Skin of body (tissue), 2 donors: Measurements from ENCODE around the gene ANKRD66. TPM values are rescaled to one million over a fixed set of nuclear protein-coding genes. Genes with fewer than 3 reads are reported as not detected.

Experiments used
- DNase-seq: peaks from one replicate; lab custom pipeline; 2025; lab: John Stamatoyannopoulos, UW
- total RNA-seq: library from RNA; depleted of rRNA; stranded (reverse); fragments of >200 nt; gene quantifications from one replicate; pipeline ENCODE4 v1.2.3, GENCODE V29; 2014

The ANKRD66 gene
- total RNA-seq, 1 donor from 2014 or later: not detected

DNA sequence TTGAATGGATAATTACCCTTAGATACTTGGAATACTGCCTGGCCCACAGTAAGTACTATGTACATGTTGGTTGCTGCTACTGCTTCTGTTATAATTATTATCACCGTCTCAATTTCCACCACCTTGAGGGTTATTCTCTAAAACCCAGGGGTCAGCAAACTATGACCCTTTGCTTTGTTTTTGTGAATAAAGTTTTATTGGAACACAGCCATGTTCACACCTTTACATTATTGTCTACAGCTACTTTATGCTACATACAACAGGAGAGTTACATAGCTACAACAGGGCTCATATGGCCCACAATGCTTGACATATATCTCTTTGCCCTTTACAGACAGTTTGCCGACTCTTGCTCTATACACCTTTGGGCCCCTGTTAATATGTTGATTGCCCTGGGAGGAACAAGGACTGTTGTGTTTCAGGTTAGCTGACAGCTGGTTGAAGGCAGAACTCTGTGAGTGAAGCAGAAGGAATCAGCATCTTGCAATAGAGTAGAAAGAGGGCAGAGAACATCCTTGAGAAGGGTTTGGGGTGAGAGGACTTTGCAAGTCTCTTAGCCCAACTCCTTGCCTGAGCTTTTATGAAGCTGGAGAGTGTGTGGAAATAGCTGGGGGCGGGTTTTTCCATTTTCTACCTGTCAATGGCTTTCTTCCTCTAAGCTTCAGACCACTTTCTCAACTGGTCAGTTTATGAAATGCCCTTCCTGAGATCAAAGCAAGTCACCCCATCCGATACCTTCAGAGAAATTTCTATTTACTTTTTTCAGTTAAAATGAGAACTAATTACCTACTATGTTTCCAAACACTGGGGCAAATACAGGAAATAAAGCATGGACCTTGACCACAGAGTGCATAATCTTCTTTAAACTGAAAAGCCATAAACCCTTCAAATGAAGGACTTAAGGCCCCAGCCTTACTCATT, 43.0 kb downstream of the ANKRD66 start:
- DNase-seq: no peak

DNA sequence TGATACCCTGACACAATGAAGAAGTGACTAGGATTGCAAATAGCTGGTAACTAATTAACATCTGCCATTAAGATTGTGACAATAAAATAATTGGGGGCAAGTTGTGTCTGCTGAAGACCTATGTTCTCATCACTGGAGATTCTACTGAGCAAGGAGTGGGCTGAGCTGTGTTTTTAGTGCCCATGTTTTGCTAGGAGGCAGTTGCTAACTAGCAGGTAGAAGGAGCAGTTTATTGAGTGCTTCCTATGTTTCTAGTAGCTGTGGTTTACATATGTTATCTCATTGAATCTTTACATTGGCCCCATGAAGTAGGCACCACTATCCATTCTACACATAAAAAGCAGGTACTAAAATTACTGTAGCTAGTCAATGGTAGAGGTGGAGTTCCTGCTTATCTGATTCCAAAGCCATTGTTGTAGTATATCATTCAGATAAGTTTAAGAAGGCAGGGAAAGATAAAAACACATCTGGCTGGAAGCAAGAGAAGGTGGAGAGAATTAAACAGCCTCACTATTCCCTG, 43.7 kb downstream of the ANKRD66 start:
- DNase-seq: no peak

DNA sequence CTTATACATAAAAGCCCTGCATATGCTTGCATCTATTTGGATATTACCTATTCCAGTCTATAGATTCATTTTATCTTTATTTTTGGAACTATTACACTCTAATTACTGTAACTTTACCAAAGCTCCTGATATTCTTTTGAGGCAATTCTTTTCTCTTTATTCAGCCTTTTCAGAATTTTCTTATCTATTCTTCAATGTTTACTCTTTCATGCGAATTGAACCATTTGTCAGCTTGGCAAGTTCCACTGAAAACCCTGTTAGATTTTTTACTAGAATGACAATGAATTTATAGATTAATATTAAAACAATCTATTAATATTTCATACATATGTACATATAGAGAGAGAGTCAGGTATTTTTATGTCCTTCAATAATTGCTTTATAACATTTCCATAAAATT, 45.9 kb downstream of the ANKRD66 start:
- DNase-seq: no peak

DNA sequence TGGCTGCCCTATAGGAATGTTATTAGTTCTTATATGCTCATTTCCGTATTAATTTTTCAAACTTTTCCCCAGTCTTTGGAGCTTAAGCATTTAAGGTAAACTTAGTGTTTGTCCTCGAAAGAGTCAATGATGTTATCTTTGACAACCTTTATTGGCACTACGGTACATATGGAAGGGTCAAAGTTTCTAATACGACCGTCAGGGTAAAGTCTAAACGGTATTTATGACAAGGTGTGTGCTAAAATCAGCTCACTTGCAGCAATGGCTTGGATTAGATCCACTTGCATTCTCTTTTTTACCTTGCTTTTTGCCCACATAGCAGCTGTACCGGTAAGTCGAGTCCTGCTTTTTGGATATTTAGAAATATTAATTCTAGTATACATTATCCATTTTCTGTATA, 46.4 kb downstream of the ANKRD66 start, which contains the start of gene MEP1A:
Gene MEP1A, plus strand, starts transcription at position 252 of the 400 bp plus-strand sequence. Its CDS starts 10 bp downstream, at position 262.
- no peak for DNase-seq

DNA sequence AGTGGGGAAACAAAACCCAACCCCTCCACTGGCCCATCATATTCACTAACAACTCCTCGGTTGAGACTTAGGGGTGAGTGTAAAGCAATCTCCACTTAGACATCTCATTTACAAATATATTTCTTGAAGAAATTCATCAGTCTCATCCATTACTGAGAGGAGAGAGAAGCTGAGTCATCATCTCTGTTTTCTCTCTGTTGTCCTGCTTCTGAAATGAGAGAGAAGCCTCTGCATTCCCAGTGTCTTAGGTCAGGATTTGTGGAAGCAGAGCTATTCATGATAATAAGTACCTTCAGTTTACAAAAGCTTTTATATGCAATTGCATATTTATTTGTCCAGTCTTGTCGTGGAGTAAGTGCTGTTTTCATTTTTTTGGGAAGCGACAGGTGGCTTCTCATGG, 47.3 kb downstream of the ANKRD66 start:
- DNase-seq: no peak

DNA sequence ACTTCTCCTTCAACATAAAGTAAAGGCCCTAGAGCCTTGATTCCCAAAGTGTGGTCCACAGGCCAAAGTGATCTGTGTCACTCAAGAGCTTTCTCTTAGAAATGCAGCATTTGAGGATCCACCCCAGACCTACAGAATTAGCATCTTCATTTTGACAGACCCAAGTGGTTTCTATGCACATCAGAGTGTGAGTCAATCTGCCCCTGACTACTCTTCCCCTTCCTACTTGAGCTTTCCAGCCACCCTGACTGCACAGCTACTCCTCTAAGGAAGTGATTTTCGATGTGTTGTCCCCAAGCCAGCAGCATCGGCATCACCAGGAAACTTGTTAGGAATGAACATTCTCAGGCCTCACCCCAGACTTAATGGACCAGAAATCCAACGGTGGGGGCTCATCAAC, 49.1 kb downstream of the ANKRD66 start:
- DNase-seq: no peak

DNA sequence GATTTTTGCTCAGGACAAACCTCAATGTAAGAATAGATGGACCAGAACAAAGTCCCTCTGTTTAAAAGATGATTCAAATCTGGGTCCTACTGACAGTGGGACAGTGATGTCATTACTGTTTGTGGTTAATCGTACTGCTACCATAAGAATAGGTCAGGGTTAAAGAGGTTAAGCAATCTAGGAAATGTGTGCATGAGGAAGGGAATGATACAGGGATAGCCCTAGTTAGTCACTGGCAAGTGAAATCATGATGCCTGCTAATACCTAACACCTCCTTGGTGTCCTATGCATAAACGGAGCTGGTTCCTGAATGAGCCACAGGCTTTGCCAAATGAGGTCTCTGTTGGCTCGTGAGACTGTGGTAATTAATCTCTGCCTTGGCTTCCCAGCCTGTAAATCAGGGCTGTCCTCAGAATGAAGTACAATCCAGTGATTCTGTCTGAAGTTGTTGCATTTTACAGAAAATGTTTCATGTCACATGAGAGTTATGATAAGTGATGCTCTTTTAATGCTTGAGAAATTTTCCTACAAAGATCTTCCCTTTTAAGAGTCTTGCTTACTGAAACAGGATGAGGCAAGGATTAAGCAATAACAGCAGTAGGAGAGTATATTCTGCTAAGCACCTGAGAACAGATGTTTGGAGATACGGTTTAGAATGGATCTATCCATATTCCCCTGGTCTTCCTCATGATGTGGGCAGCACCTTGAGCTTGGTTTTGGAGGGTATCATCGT, 50.3 kb downstream of the ANKRD66 start:
- DNase-seq: no peak

DNA sequence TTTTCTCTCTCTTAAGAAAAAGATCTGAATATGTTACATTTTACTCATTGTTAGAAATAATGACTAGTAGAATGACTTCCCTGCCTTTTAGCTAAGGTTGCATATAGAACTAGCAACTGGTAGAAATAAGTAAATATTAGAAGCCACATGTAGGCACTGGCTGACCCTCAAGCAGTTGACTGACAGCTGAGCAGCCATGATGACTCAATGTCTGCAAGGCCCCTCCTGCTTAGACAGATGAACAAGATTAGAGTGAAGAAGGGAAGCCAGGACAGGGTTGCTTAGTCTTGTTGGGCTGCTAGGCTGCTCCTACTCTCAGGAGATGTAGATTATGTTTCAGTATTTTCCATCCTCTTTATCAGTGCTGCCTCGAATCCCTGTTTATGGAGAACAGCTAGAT, 52.9 kb downstream of the ANKRD66 start:
- DNase-seq: no peak

DNA sequence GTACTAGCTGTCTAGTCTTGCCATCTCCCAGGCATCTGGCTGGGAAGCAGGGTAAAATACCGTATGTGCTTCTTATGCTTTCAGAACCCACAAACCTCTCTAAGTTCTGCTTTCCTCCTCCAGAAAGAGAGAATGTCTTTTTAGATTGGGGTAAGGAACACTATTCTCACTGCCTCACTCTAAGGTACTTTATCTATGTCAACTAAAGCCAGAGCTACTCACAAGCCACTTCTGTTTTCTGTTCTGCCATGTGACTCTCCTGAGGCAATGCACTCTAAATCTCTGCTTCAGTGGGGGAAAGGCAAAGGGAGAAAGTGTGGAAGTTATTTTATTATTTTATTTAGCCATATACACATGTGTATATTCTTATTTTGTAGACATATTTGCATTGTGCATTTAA, 62.1 kb downstream of the ANKRD66 start:
- no peak for DNase-seq

Other genes with a start within 250 kb of the ANKRD66 start
- 10.8 TPM for gene CYP39A1, start 94.1 kb upstream of the ANKRD66 start, total RNA-seq
- 20.7 TPM for gene SLC25A27, start 94.0 kb upstream of the ANKRD66 start, total RNA-seq
- 0.20 TPM for gene TDRD6, start 59.0 kb upstream of the ANKRD66 start, total RNA-seq
- 2.0 TPM for gene PLA2G7, start 11.6 kb upstream of the ANKRD66 start, total RNA-seq
- not detected for gene MEP1A, start 46.5 kb downstream of the ANKRD66 start, total RNA-seq
- 24.4 TPM for gene ADGRF5, start 175.0 kb downstream of the ANKRD66 start, total RNA-seq